HL-60/S4 treated with phorbol 12-myristate 13-acetate at 8.2 ng/mL for 4 days and 3 days (cell line): ENCODE data around the gene MRPL21.

Experiments
- in situ Hi-C: fragments of 300-500 bp; cut with MboI; formaldehyde crosslinking; loops from 2 replicates; pipeline ENCODE4 v1.15.0; 2022; ENCODE audit warnings: low sequenced_read_pairs

MRPL21 gene

DNA sequence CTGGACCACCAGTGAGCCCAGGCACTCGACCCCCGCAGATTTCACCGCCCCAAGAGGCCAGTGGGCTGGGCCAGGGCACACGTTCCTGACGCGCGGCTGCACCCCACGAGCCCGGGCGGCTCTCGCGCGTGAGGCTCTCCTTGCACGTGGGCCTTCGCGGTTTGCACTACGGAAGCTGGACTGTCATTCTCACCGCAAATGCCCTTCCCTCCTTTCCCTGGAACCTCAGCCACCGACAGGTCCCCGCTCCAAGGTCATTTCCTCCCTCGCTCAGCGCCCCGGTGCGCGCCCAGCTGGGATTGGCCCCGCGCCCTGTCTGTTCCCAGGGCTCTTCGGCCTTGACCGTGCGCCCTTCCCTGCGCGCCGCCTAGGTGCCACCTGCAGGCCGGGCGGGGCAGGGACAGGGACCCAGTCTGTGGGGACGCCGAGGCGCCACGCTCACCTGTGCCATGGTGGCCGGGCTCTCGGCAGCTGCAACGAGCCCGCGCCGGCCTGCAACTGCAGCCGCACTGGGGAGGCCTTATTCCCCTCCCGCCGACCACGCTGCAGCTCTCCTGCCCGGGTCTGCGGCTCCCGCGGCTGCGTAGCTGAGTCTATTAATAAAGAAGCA is 59.8 kb downstream of the MRPL21 start:
- in situ Hi-C loops: no loop called here

DNA sequence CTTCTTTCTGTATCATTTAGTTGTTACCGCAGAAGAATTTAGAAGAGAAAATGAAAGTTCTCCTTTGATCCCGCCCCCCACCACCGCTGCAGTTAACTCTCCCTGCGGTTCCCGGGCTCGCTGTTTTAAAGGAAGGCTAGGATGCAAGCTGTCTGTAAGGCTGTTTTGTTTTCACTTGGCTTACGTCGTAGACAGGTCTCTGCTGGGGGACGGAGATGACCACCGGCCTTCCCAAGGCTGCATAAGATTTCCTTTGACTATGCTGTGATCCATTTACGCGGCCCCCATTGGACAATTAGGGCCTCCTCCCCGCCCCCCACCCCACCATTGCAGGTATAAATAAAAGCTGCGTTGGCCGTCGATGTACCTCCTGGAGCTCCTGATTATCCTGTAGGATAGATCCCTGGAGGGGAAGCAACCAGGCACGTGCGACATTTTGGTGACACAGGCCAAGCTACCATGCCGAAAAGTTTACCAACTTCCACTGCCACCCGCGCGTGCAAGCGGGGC is 60.5 kb downstream of the MRPL21 start:
- in situ Hi-C loops: no loop called here

DNA sequence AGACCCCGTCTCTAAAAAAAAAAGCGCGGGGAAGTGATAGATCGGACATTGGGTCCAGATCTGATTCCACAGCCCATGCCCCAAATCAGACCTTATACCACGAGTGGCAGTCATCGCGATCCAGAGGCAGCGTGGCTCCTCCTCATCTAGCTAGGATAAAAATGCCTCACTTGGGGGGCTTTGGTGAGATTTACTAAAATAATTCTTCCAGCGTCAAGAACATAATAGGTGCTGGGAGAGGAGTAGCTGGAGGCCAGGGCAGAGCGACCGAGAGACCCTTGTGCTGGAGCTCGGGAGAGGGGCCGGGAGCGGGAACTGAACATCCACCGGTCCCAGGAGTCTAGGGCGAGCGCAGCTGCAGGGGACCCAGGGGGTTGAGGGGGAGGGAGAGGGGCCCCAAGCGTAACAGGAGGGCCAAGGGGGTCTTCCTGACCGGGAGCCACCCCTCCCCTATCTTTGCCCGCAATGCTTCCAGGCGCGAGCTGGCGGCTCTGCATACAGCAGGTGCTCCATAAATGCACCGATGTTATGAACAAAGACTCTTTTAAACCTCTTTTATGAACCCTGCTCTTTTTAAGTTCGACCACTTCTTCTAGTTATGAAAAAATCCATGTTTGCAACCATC is 61.1 kb downstream of the MRPL21 start:
- in situ Hi-C loops: no loop called here

DNA sequence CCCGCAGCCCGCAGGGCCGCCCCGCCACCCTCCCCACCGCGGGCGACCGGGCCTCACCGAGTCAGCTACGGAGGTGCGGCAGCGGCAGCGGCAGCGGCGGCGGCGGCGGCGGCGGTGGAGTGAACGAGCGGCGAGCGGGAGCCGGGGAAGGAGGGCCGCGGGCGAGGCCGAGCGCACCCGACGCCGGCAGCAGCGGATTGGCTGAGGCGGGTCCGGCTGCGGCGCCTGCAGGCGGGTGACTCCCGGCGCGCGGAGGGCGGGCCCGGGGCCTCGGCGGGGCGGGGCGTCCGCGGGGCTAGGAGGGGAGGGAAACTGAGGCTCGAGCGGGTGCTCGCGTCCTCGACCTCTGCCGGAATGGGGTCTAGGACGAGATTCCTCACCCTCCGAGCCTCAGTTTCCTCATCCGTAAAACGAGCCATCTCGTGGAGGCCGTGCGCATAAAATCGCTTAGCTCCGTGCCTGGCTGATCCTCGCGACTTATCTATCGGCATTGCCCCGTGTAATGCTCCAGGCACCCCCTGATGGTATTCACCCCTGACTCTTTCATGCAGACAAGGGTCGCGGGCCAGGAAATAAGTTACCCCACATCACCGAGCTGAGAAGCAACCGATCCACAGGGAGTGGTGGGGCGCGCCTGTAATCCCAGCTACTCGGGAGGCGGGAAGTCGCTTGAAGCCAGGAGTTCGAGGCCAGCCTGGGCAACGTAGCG is 61.8 kb downstream of the MRPL21 start, which contains the start of gene CPT1A:
TSS of gene CPT1A (minus strand) at position 199 of the 709 bp plus-strand sequence. CDS start 26,442 bp downstream, outside the sequence.
- in situ Hi-C loops: no loop called here
